Endodermal cell (in vitro differentiated cells): ENCODE data around the gene CAPS2. TPM values are rescaled to one million over a fixed set of nuclear protein-coding genes. Genes with fewer than 3 reads are reported as not detected.

Experiments used
- DNase-seq: peaks from one replicate; pipeline ENCODE4 v3.0.0-alpha.2; 2017
- H3K27ac ChIP-seq: 2 replicates; pipeline ENCODE4 v1.5.1; 2013; ENCODE audit warnings: mild to moderate bottlenecking, low read depth, low read length, moderate library complexity
- H3K27me3 ChIP-seq: 2 replicates; pipeline ENCODE4 v1.6.1; 2013; ENCODE audit warnings: mild to moderate bottlenecking, low read length, moderate library complexity; ENCODE audit not compliant: insufficient read depth, control insufficient read depth, poor library complexity, severe bottlenecking
- H3K36me3 ChIP-seq: 2 replicates; pipeline ENCODE4 v1.7.0; 2013; ENCODE audit warnings: mild to moderate bottlenecking, low read length, moderate library complexity; ENCODE audit not compliant: control insufficient read depth, insufficient read depth
- H3K4me1 ChIP-seq: one replicate; pipeline ENCODE4 v1.7.0; 2013; ENCODE audit warnings: low read length; ENCODE audit not compliant: control insufficient read depth, insufficient read depth
- H3K4me3 ChIP-seq: 2 replicates; pipeline ENCODE4 v1.5.1; 2013; ENCODE audit warnings: mild to moderate bottlenecking, low read length, moderate library complexity
- H3K9ac ChIP-seq: 2 replicates; pipeline ENCODE4 v1.6.1; 2013; ENCODE audit warnings: mild to moderate bottlenecking, low read length, moderate library complexity; ENCODE audit not compliant: poor library complexity, severe bottlenecking; ENCODE audit errors: extremely low read depth
- H3K9me3 ChIP-seq: 2 replicates; pipeline ENCODE4 v1.6.1; 2013; ENCODE audit warnings: mild to moderate bottlenecking, low read length, moderate library complexity; ENCODE audit not compliant: control insufficient read depth
- H3K27ac Mint-ChIP-seq: 2 replicates; pipeline ENCODE4 v1.8.0; 2020; ENCODE audit warnings: mixed read lengths
- H3K27me3 Mint-ChIP-seq: 2 replicates; pipeline ENCODE4 v1.8.0; 2021; ENCODE audit warnings: mild to moderate bottlenecking, mixed read lengths; ENCODE audit not compliant: insufficient read depth
- H3K36me3 Mint-ChIP-seq: 2 replicates; pipeline ENCODE4 v1.8.0; 2020; ENCODE audit warnings: low read depth, mixed read lengths
- H3K4me1 Mint-ChIP-seq: 2 replicates; pipeline ENCODE4 v1.8.0; 2020; ENCODE audit warnings: mixed read lengths
- H3K4me3 Mint-ChIP-seq: 2 replicates; pipeline ENCODE4 v1.8.0; 2020; ENCODE audit warnings: mild to moderate bottlenecking, moderate library complexity, mixed read lengths
- H3K9me3 Mint-ChIP-seq: 2 replicates; pipeline ENCODE4 v1.8.0; 2020; ENCODE audit warnings: mild to moderate bottlenecking, mixed read lengths
- WGBS, 2 experiments: methylation state at CpG; one replicate each; pipeline versions ENCODE4 v1.1.5 to v1.1.7; 2013; ENCODE audit warnings: missing lambda C conversion rate in 2 of 2, mixed read lengths in 1 of 2; ENCODE audit not compliant: insufficient coverage in 1 of 2, insufficient read length in 1 of 2; 5-methylcytosine and 5-hydroxymethylcytosine counted together
- total RNA-seq, 2 donors: library from RNA; stranded (reverse); fragmentation: NEBNext Ultra II Directional in 1 of 2; extraction: Animal tissue kit (Norgen Biotek cat#: 25700) in 1 of 2; gene quantifications; 2 replicates in 1 of 2; 3 replicates in 1 of 2; pipeline ENCODE4 v1.2.1, GENCODE V29; 2021
- TF ChIP-seq, protein P1 (sequence below): fragments of 200-600 bp; sonication (generic); conservative IDR thresholded peaks from 2 replicates; pipeline ENCODE4 v1.5.0; 2021; ENCODE audit warnings: antibody characterized with exemption, mild to moderate bottlenecking

The CAPS2 gene
- total RNA-seq, 2 donors from 2014 or later = 3.9 to 5.5 TPM

DNA sequence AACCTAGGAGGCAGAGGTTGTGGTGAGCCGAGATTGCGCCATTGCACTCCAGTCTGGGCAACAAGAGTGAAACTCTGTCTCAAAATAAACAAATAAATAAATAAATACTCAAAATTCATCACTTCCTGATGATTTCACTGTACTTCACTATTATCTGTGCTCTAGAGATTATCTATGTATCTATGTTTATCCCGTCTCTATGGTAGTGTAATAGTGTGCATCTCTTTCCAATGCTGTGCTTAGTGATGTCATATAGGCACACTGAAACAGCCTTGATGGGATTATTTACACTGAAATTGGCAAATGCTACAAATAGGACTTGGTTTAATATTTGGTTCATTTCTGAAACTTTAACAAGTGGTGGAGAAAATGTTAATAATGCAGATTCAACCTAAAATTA, 6.5 kb downstream of the CAPS2 start:
- Histone ChIP-seq H3K4me1 (no peaks in the 10 kb centered on the region), H3K36me3 (no peaks in the 10 kb centered on the region), H3K9me3 (no peaks in the 10 kb centered on the region), H3K27me3 (peaks cover 8% of the 10 kb centered on the region), H3K9ac (no peak overlapping the region), H3K27ac (no peak overlapping the region), H3K4me3 (no peak overlapping the region)
- no peaks in the 10 kb centered on the region for H3K27me3 Mint-ChIP-seq
- no peak for DNase-seq
- no peaks in the 10 kb centered on the region for H3K36me3 Mint-ChIP-seq
- no peak overlapping the region for H3K27ac Mint-ChIP-seq
- TF ChIP-seq, protein P1, sequence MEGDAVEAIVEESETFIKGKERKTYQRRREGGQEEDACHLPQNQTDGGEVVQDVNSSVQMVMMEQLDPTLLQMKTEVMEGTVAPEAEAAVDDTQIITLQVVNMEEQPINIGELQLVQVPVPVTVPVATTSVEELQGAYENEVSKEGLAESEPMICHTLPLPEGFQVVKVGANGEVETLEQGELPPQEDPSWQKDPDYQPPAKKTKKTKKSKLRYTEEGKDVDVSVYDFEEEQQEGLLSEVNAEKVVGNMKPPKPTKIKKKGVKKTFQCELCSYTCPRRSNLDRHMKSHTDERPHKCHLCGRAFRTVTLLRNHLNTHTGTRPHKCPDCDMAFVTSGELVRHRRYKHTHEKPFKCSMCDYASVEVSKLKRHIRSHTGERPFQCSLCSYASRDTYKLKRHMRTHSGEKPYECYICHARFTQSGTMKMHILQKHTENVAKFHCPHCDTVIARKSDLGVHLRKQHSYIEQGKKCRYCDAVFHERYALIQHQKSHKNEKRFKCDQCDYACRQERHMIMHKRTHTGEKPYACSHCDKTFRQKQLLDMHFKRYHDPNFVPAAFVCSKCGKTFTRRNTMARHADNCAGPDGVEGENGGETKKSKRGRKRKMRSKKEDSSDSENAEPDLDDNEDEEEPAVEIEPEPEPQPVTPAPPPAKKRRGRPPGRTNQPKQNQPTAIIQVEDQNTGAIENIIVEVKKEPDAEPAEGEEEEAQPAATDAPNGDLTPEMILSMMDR = no peak
- 62 to 100% methylated on average over 1 to 3 of the region's 3 CpGs for whole genome bisulfite sequencing, 2 experiments
- H3K9me3 Mint-ChIP-seq = no peaks in the 10 kb centered on the region
- H3K4me1 Mint-ChIP-seq = peaks cover 3% of the 10 kb centered on the region
- no peak overlapping the region for H3K4me3 Mint-ChIP-seq

DNA sequence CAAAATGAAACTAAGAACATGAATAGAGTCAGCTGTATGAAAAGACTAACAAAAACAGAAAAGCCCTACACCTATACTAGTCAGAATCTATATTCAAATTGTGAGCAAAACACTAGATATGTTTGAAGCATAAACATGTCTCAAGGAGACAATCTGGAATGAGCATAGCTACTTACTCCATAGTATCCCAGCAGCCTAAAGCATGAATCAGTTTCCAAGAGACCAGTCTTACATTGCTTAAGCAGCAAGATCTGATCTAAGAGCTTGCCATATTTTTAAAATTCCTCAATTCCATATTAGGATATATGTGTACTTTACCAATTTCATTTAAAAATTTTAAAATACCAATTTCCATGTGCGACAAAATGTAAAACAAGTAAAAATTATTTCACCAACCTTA, 7.7 kb downstream of the CAPS2 start:
- WGBS, 2 experiments = no CpG with 5 or more reads among the region's 1 CpG

DNA sequence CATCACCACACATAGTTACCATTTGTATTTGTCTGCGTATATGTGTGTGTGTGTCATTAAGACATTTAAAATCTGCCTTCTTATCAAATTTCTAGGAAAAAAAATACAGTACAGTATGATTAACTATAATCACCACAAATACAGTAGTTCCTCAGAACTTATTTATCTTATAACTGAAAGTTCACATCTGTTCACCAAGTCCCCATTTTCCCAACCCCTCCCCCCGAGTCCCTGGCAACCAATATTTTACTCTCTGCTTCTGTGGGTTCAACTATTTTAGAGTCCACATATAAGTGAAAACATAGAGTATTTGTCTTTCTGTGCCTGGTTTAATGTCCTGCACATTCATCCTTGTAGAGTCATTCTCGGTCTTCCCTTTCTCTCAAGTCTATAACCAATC, 12.3 kb downstream of the CAPS2 start:
- 83 to 97% methylated on average over 1 to 2 of the region's 3 CpGs for WGBS, 2 experiments
- H3K4me3 Mint-ChIP-seq = no peak overlapping the region
- no peaks in the 10 kb centered on the region for H3K27me3 Mint-ChIP-seq
- H3K27ac Mint-ChIP-seq = no peak overlapping the region
- H3K27me3 ChIP-seq = peaks cover 14% of the 10 kb centered on the region
- no peaks in the 10 kb centered on the region for H3K36me3 Mint-ChIP-seq
- H3K9me3 Mint-ChIP-seq = no peaks in the 10 kb centered on the region
- H3K27ac ChIP-seq = no peak overlapping the region
- TF ChIP-seq, protein P1 = no peak
- H3K9me3 ChIP-seq = no peaks in the 10 kb centered on the region
- H3K4me3 ChIP-seq = no peak overlapping the region
- H3K9ac ChIP-seq = no peak overlapping the region
- peaks cover 10% of the 10 kb centered on the region for H3K4me1 Mint-ChIP-seq
- no peaks in the 10 kb centered on the region for H3K4me1 ChIP-seq
- no peaks in the 10 kb centered on the region for H3K36me3 ChIP-seq
- no peak for DNase-seq

More for the DNA sequence above, 7.7 kb downstream of the CAPS2 start:
- TF ChIP-seq, protein P1 = no peak
- Mint-ChIP-seq H3K4me3 (no peak overlapping the region), H3K4me1 (peaks cover 10% of the 10 kb centered on the region), H3K27ac (no peak overlapping the region), H3K9me3 (no peaks in the 10 kb centered on the region), H3K36me3 (no peaks in the 10 kb centered on the region), H3K27me3 (no peaks in the 10 kb centered on the region)
- no peak overlapping the region for H3K9ac ChIP-seq
- no peaks in the 10 kb centered on the region for H3K9me3 ChIP-seq
- H3K27ac ChIP-seq = no peak overlapping the region
- no peaks in the 10 kb centered on the region for H3K4me1 ChIP-seq
- no peak for DNase-seq
- no peak overlapping the region for H3K4me3 ChIP-seq
- peaks cover 8% of the 10 kb centered on the region for H3K27me3 ChIP-seq
- no peaks in the 10 kb centered on the region for H3K36me3 ChIP-seq
